Embryonic facial prominence (tissue), 1 donor: ENCODE data around the gene TMEM128.
"Not testable (repeated sequence)": the region's sequence is repeated elsewhere in the genome, so short reads cannot be mapped to it uniquely, and the experiment has no call there.

Experiments
- DNase-seq: peaks from one replicate; pipeline ENCODE4 v3.0.0-alpha.2; 2016; ENCODE audit errors: extremely low spot score

Gene TMEM128

DNA sequence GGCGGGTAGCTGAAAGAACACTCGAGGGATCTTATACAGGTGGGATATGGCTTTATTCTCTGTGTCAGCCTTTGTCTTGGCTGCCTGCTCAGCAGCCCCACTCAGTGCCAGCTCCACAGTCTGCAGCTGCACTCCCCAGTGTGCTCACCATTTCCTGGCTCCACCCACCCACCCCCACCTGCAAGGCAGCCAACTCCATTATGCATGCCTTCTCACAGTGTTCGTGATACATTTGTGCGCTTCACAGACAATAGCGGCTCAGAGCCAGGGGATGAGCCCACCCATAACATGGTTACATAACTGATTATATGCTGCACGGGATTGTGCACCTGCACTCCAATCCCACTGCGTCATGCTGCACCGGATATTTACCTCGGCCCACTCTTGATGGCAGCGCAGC lies 8.8 kb upstream of the TMEM128 start:
- DNase-seq: no peak

DNA sequence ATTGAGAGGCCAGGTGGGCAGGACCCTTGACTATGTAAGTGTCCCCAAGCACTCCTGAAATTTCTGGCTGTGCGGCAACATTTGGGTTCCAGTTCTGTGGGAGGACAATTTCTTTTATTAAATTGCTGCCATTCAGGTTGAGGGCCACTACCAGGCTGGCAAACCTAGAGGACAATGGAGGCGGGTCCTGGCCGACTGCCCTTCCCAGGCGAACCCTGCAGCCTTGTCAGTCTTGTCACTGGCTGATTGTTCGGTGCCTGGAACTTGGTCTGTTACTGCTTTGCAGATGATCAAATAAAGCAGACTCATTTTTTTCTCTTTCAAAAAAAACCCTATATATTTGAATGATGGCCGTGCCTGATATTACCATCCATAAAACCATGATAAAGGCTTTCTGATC lies 6.6 kb upstream of the TMEM128 start:
- DNase-seq: no peak

DNA sequence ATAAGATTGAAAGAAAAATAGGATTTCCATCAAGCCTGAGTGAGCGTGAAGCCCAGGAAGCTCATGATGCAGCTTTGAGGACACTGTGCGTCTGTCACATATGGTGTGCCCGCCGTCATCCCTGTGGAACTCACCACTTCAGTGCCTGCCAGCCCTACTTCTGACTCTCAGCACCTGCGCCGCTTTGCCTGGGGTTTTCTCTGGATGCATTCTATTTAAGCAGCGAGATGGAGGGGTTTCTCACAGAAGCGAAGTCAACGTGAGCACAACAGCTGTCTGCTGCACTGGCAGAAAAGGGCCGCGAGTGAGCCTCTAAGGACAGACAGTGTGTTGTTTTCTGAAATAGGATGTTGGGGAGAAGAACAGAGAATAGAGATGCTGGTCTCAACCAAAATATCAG lies 6.2 kb upstream of the TMEM128 start:
- DNase-seq: no peak

DNA sequence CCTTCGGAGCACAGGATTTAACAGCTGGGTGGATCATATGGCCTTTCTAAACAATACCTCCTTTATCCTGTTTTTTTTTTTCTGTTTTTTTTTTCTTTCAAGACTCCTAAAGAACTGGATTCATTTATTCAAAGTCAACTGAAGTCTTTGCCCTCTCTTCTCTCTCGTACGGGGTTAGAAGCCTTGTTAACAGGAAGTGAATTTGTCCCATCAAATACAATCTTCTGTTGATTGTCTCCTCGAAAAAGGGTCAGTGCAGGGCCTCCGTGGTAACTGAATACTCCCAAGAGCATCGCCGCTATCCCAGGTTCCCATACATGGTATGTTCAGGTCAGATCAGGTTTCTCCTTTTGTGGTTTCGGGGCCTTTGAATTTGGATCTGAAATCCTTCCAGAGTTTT lies 1.8 kb upstream of the TMEM128 start:
- DNase-seq: no peak

DNA sequence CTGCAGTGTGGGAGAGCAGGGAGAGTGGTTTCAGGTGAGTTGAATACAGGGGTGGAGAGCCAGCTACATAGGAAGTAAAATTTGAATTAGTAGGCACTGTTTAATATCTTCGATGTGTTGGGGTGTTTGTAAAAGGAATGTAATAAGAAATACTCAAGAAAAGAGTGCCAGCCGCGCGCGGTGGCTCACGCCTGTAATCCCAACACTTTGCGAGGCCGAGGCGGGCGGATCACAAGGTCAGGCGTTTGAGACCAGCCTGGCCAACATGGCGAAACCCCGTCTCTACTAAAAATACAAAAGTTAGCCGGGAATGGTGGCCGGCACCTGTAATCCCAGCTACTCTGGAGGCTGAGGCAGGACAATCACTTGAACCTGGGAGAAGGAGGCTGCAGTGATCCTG lies 1.3 kb upstream of the TMEM128 start:
- DNase-seq: not testable (repeated sequence)

DNA sequence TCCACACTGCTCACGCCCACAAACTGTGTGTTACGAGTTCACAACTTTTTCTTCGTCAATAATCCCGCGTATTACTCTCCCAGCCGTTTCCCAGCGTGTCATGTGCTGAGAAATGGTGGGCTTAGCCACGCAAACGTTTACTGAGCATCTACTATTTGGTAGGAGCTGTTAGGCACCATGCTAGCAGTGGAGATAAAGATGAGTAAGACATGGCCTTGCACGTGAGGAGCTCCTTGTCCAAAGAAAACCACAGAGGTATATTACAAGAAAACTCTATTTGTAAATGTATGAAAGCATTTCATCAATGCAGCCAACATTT lies 821 bp upstream of the TMEM128 start:
- DNase-seq: no peak

DNA sequence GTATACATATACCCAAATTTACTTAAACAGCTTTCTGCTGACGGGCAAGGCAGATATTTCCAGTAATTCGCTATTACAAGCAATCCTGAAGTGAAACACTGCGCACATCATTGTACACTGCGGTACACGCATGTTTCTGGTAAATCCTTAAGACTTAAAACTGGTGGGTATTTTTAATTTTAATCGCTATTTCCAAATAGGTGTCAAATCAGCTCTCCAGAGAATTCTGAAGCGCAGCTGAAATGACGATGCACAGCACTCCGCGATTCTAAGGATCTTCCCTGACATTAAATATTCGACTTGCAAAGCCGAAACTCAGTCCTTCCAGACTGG lies 361 bp downstream of the TMEM128 start:
- DNase-seq: no peak

DNA sequence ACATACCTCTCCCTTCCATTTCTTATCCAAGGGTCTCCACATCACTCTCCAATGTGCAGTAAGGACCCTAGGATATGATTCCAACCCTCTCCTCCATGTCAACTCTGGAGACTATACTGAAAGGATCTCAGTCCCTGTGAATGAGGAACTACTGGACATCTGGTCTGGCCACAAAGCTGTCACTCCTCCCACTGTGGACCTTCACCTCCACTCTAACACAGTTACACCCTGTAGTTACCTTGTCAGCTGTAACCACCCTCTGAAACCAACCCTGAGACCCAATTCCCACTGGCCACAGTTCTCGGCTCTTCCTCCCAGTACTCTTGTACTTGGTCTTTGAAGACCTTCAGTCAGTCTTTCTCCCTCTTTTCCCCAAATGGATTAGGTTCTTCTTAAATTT lies 2.9 kb downstream of the TMEM128 start:
- no peak for DNase-seq

DNA sequence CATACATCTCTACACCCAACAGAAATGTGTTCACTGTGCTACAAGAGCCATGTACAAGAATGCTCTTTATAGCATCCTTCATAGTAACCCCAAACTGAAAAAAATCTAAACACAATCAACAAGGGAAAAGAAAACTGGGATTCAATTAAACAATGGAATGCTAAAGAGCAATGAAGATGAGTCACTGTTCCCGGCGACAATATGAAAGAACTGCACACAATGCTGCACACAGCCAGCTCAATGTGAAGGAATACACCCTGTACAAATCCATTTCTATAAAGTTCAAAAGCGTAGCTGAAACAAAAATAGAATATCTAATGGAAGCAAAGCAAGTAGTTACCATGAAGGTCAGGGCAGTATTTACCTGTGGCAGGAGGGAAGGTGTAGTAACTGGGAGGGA lies 8.5 kb downstream of the TMEM128 start:
- DNase-seq: not testable (repeated sequence)

DNA sequence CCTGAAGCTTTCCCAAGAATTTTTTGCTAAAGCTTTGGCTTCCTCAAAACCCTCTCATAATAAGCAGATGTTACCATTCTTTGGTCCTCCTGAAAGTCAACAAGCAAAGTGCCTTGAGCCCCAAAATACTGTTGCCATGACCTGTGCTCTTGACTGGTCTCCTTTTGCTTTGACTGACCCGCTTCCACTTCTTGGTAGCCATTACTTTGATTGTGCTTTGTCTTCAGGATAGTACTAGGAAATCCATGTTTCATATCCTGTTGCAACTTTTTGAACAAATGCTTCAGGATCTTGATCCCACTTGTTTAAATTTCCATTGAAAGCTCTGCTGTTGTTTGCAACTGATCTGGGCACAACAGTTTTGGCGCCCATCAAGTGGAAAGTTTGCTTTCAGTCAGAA lies 14.4 kb downstream of the TMEM128 start:
- DNase-seq: no peak

DNA sequence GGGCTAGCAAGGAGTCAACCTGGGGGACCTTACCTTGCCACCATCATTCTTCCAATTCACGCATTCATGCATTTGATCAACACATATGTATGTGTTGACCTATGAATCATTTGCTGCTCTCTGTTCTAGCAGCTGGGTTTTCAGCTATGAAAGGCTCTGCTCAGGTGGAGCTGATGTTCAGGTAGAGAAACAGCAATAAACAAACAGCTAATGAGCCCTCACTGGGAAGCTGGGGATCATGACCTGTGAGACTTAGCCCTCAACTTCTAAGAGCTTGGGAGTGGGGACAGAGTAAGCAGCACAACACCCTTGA lies 19.7 kb downstream of the TMEM128 start:
- no peak for DNase-seq

DNA sequence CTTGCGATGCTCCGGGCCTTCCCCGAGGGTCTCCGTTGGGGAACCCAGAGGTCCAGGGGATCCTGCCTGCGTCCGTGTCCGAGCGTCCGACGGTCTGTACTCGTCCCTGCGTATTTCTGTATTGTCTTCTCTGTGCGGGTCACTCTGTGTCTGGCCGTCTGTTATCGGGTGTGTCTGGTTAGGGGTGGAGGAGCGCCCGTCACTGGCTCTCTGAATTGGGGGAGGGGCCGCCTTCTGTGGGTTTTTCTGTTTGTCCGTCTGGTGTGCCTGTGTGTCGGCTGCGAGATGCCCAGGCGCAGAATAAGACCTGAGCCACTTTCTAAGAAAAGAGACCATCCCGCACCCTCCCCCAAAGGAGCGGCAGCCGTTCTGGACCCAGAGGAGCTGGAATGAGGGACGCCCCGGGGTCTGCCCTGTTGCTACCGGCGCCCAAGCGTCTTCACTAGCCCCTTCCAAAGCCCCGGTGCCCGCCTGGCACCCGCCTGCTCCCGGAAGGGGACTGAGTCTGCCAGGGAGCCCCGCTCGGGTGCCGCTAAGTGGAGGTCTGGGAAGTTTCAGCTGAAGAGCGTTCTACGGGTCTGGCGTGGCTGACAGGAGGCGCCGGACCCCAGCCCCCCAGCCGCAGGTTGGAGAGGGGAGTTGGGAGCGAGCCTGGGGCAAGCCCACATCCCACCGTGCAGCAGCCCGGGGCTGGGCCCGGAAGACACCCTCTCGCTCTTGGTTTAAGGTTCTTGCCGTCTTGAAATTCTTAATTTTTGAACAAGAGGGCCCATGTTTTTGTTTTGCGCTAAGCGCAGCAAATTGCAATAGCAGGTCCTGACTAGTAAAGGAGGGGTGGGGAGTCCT lies 20.3 kb downstream of the TMEM128 start:
- DNase-seq: no peak

DNA sequence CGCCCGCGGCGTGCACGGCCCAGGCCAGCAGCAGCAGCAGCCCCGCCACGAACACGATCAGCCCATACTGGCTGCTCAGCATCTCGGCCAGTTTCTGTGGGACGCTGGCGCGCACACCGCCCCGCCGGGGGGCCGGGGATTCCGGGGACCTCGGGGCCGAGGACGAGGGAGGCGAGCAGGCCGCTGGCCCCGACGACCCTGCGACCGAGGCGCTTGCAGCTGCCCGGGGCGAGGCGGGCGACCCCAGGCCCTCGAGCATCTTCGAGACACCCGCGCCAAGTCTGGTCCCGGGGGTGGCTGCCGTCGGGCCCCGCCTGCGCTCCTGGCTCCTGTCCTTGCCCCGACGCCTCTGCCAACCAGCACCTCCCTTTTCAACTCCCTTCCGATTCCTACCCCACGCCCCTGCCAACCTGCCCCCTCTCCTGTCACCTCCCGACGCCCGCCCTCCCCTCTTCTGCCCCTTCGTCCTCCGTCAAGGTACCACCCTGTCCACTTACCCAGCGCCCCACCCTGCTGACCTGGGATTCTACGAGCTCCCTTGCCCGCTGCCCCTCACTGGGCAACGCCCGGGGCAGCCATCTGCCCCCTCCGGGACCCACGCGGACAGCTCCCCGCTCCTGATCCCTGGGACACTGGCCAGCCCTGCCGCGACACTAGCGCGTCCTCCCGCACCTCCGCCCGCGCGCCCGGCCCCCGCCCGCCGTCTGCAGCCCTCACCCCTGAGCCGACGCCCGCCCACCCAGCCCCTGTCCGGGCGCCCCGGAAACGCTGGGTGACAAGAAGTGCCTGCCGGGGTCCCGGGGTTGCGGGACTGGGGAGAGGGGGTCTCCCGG lies 21.2 kb downstream of the TMEM128 start, which contains the start of gene OTOP1:
OTOP1 (minus strand) TSS at position 324 of the 833 bp plus-strand sequence; CDS start at position 259, 65 bp downstream.
- DNase-seq: no peak

DNA sequence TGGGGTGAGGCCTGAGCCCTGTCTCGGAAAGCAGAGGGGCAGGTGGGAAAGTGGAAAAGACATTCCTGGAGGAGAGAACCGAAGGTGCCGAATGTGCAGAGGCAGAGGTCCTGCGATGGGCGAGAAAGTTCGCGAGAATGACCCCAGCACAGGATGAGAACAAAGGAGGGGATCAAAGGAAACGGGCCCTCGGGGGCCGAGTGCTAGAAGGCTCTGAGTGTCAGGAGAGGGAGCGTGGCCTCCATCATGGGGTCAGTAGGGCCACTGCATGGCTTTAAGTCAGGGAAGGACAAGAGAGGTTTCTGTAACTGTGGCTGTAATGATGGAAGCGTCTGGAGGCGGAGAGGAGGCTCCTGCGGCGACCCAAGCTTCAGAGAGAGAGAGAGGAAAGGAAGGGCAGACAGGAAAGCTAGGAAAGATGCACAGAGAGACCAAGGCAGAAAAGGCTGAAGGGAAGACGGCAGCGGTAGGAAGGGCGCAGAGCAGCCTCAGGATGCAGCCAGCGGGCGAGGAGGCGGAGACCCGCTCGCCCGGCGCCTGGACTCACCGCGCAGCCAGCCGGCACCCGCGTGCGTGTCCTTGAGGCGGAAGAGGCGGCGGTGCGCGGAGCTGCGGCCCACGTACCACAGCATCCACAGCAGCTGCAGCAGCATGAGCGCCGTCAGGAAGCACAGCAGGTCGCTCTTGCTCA lies 22.0 kb downstream of the TMEM128 start:
- no peak for DNase-seq

DNA sequence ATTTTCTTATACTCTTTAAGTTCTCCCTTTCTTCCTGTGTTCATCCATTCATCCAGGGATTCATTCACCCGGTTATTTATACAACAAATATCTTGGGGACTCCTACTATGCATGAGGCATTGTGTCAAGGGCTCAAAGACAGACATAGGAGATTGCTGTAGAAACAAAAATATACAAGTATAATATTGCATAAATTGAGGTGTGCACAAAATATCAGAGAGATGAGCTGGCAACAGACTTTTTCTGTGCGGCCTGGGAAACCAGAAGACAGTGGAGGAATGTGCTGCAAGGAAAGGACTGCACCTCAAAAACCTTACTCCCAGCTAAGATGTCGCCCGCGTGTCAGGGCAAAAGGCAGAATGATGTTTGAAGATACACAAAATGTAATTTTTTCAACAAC lies 30.9 kb downstream of the TMEM128 start:
- no peak for DNase-seq

DNA sequence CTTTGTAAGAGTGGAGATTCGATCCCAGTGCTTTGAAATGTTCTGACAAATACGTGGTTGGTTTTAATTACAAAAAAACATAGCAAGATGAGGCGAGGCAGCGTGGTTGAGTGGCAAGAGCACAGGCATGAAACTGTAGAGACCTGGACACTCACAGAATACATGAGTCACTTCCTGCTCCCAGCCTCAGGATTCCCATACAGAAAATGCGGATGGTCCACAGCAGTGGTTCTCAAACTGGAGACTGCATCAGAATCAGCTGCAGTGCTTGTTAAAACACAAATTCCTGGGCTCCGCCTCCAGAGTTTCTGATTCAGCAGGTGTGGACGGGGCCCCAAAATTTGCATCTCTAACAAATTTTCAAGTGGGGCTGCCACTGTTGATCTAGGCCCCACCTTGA lies 31.4 kb downstream of the TMEM128 start:
- DNase-seq: no peak

DNA sequence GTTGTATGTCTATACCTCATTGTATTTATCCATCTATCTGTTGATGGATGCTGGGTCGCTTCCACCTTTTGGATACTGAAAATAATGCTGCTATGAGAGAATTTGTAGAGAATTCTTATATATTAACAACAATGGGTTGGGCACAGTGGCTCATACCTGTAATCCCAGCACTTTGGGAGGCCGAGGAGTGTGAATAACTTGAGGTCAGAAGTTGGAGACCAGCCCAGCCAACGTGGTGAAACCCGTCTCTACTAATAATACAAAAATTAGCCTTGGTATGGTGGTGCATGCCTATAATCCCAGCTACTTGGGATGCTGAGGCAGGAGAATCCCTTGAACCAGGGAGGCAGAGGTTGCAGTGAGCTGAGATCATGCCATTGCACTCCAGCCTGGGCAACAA lies 34.3 kb downstream of the TMEM128 start:
- DNase-seq: not testable (repeated sequence)

DNA sequence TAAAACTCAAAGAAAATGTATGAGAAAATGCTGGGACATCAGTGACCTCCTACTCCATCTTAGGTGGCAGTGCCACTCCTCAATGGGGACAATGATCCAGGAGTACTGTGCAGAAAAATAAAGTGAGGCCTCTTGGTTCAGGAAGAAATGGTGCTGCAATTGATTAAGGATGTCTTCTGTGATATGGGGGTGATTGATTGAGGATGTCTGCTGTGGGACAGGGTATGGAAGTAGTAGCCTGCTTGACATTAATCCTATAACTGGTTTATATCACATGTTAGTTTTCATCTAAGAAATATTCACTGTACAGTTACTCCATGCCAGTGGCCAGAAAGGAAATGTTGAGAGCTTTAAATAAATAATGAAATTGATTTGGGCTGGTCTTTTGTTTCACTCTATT lies 41.8 kb downstream of the TMEM128 start:
- DNase-seq: no peak

DNA sequence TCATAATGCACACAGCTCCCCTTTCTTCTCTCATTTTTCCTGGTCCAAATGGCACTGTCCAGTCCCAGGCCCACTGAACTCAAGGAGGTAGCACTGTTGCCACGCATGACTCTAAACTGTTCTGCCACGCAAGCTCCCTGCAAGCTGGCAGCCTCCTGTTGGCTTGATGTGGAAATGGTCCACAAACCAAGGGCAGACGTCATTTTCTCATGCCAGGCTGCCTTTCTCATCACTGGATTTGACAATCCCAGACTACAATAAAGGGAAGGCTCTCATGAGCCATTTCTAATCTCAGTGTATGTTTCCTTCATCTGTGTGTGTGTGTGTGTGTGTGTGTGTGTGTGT lies 43.6 kb downstream of the TMEM128 start:
- no peak for DNase-seq

DNA sequence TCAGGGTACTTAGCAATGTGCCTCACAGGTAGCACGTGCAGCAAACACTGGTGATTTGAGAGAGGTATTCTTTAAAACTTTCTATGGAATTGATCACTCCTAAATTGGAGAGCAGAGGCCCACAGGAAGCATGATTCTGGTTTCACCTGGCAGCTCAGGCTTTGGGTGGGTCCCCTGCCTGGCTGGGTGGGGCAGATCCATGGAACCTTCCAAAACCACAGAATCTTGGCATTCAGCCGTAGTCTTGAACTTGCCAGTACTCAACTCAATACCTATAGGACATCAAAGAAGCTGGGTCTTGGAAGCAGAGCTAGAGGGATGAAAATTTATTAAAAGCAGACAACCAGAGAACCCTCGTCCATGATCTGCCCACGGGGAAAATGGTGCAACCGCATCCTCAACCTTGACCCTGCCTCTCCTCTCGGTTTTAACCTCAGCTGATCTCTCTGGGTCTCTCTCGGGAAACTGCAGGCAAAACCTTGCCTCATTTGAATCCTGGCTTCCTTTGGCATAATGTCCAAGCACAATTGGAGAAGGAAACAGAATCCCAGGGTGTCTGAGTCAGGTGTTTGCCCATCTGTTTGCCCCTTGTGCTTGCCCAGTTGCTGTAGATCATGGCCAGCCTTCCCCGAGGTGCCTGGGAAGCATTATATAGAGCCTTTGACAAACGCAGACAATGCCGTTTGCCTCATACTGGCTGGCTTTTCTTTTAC lies 44.2 kb downstream of the TMEM128 start:
- no peak for DNase-seq

DNA sequence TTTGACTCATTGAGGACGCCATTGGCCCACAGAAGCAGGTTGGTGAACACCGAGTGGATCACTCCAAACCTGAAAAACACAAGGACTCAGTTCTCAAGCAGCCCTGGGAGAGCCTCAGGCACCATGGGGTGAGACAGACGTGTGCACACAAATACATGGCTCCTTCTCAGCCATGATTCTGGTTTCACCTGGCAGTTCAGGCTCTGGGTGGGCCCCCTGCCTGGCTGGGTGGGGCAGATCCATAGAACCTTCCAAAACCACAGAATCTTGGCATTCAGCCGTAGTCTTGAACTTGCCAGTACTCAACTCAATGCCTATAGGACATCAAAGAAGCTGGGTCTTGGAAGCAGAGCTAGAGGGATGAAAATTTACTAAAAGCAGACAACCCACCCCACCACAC lies 45.5 kb downstream of the TMEM128 start:
- DNase-seq: no peak

DNA sequence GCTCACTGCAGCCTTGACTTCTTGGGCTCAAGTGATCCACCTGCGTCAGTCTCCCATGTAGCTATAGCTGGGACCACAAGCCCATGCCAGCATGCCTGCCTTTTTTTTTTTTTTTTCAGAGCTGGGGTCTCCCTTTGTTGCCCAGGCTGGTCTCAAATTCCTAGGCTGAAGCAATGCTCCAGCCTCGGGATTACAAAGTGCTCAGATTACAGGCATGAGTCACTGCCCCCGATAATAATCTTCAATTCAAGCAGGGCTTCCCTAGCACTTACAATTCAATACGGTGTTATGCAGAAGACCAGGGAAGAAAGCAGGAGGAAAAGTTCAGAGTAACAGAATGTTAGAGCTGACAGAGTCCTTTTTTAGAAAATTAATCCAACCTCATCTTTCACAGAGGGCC lies 47.4 kb downstream of the TMEM128 start:
- no peak for DNase-seq
